Retina (tissue), 1 donor: ENCODE measurements around the gene GET3.
"Not testable (repeated sequence)": the region's sequence is repeated elsewhere in the genome, so short reads cannot be mapped to it uniquely, and the experiment has no call there.

ENCODE experiments used
- DNase-seq: peaks from one replicate; pipeline ENCODE4 v3.0.0-alpha.2; 2016

Gene GET3

DNA sequence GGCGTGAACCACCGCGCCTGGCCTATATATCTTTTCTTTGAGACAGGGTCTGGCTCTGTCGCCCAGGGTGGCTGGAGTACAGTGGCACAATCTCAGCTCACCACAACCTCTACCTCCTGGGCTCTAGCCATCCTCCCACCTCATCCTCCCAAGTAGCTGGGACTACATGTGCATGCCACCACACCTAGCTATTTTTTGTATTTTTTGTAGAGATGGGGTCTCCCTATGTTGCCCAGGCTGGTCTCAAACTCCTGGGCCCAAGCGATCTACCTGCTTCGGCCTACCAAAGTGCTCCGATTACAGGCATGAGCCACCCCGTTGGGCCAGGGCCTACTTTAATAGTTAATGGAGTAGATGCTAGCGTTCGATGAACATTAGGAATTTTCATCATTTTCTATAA lies 17.0 kb upstream of the GET3 start:
- DNase-seq = no peak

DNA sequence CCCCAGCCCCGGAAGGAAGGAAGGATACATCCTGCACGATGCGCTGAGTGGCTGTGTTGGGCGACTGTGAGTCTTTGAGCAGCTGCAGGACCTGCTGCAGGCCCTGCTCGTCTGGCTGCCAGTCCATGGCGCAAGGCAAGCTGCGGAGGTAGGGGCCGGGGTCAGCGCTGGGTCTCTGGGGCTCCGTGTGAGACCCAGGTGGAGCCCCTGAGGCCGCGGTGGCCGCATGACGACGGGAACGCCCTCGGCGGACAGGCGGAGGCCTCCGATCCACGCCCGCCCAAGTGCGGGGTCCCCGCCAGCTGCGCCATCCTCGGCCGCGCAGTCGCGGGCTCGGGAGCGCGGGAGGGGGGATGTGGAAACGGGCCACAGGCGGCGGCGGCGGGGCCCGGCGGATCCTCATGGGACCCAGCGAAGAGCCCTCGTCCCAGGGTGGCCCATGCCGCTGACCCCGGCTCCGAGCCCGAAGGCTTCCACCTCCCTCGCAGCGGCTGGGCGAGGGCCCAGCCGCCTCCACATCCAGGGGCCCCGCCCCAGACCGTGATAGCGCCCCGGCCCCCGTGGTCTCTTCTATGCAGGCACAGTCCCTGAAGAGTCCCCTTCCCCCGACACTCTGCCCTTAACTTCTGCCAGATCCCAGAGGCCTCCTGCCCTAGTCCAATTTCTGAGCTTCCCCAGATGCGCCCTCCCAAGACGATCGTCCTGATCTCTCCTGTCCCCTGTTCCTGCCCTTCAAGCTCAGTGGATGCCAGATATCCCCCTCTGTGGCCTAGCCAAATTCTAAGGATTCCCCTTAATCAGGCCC lies 16.2 kb upstream of the GET3 start:
- DNase-seq = peak; percentile 59

DNA sequence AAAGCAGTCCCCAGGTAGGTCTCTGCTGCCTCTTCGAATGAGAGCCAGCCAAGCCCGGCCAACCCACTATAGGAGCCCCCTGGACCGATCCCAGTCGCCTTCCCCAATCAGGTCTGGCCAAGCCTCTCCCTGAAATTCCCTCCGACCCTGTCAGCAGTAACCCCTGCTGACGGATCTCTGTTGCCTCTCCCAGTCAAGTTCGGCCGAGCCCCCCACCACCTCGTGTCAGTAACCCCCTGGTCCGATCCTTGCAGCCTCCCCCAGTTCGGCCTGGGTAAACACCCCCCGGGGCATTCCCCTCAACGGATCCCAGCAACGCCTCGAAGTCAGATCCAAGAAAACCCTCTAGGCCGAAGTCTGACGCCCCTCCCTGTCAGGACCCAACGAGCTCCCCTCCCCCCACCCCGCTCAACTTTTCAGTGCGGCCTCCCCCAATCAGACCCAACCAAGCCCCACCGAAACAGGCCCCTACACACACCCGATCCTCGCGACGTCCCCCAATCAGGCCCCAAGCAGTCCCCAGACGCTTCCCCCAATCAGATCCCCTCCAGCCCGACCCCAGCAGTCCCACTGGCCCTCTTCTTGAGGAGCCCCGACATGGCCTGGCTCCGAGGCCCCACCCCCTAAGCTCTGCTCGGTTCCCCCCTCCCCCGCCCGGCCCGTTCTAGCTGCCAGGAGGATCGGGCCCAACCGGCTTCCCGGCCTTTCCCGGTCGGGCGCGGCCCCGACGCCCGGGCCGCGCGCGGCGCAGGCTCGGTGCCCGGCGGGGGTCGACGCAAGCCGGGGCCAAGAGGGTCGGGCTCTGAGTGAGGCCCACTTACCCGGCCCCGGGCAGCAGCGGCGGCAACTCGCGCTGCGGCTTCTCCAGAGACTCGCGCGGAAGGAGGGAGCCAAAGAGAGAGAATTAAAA lies 15.4 kb upstream of the GET3 start:
- peak; percentile 55 for DNase-seq

DNA sequence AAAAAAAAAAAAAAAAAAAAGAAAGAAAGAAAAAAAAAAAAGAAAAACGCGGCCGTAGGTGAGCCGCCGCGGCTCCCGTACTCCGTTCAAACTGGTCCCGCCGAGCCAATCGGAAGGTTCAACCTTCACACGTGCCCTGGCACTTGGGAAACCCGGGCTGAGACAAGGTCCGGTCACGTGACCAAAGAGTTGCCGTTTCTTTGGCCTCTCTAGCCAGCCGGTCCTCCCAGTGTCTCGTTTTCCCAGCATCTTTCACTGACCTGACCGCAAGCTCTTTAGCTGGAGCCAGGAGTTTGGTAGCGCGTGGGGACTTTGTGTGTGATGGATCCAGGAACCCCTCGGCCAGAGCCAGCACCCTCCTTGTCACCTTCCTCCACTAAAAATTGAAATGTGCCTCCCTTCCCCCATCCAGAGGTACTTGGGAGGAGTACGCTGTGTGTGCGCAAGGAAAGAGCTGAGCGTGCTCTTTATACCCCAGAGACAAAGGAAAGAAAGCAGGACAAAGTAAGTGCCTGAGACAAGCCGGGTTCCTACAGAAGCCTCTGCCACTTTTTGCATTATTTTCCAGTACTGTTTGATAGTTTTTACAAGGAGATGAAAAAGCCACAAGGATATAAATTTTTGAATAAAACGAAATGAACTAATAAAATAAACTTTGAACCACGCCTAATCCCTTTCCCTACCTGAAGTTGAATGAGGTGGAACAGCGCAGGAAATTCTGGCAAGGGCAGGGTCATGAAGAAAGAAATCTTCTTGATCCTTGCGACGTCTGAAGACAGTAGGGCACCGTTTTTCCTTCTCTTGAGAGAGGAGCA lies 14.5 kb upstream of the GET3 start:
- DNase-seq = peak; percentile 97

DNA sequence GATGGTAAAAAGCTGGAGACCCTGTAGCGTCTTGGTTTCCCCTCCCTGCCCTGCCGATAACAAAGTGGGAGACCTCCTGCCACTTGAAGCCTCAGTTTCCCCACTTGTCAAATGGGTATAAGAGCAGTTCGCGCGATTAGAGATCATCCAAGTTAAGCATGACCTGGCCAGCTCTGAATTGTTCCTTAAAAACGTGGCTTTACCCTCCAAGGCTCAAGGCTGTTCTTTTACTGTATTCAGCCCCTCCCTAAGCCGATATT lies 14.0 kb upstream of the GET3 start:
- no peak for DNase-seq

DNA sequence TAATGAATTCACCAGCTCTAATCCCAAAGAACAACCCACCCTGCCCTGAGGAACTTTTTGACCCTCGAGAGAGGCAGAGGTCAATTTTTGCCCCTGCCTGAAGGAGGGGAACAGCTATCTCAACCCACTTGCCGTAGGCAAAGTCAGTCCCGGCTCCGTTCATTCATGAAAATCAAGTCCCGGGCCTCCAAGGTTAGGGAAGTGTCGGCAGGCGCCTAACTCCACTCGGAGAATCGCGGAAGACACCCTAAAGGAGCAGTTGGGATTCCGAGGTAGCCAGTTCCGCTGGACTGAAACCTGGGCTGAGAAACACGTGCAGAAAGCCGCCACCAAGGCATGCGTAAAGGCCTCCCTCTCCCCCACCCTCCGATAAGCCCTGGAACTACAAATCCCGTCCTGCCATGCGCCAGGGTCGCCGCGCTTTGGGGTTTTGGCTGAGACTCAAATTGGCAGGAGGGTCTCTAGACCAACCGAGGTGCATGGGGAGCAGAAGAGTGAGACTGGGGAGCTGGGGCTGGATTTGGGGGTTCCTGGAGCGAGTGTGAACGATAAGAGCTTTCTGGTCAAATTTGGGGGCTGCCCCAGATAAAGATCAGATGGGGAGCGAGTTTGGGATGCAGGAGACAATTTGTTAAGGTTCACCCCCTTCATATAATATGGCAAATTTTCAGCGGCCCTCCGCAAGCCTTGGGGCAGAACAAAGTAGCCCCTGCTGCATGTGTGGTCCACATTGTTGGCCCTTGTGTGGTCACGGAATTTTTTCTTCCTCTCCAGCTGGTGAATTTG lies 13.5 kb upstream of the GET3 start, which contains the start of gene TNPO2:
Gene TNPO2, minus strand, starts transcription at position 292 of the 786 bp plus-strand sequence. CDS start 2,955 bp downstream, outside the sequence.
- peak; percentile 88 for DNase-seq

DNA sequence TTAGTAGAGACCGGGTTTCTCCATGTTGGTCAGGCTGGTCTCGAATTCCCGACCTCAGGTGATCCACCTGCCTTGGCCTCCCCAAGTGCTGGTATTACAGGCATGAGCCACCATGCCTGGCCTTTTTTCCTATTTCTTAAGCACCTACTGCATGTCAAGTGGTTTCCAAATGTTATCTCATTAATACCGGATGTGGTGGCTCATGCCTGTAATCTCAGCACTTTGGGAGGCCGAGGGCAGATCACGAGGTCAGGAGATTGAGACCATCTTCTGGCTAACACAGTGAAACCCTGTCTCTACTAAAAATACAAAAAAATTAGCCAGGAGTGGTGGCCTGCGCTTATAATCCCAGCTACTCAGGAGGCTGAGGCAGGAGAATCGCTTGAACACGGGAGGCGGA lies 11.7 kb upstream of the GET3 start:
- not testable (repeated sequence) for DNase-seq

DNA sequence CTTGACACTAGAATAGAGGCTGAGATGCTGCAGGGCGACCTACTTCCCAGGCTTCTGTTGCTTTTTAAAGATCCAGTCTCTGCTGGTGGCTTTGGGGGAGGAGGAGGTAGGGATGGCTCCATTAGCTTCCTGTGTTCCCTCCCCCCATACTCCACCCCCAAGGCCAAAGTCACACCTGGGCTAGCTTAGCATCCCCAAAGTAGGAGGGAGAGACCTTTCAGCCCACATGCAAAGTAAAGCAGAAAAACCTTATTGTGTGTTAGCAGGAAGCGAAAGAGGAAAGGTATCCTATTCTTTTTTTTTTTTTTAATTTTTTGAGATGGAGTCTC lies 10.3 kb upstream of the GET3 start:
- DNase-seq = no peak

DNA sequence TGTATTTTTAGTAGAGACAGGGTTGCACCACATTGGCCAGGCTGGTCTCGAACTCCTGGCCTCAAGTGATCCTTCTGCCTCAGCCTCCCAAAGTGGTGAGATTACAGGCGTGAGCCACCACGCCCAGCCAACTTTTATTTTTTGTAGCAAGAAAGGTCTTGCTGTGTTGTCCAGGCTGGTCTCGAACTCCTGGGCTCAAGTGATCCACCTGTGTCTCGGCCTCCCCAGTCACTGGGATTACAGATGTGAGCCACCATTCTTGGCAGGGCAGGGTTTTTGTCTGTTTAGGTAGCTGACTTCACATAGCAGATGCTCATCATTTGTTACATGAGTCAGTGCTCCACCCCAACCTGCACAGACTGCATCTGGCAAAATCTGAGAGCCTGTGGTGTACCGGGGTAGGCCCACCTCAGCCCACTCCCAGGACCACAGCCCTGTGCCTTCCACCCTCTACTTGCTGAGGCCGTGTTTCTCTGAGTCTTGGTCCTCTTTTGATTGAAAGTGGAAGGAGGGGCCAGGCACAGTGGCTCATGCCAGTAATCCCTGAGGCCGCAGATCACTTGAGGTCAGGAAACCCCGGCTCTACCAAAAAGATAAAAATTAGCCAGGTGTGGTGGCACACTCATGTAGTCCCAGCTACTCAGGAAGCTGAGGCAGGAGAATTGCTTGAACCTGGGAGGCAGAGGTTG lies 9.4 kb upstream of the GET3 start:
- no peak for DNase-seq

DNA sequence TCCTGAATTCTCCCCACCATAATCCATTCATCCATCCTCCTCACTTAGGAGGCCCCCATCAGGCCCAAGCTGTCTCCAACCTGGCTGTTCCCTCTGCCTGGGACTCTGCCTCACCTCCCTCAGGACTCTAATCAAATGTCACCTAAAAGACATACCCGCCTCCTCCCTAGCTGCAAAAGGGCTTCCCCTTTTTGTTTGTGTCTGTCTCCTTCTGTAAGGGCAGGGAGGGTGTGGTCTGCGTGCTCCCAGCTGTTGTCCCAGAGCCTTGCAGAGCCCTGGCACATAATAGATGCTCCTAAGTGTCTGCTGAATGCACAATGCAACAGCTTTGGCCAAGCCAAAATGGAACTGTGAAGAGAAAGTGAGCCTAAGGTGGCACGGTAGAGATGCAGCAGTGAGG lies 7.2 kb upstream of the GET3 start:
- DNase-seq = no peak

DNA sequence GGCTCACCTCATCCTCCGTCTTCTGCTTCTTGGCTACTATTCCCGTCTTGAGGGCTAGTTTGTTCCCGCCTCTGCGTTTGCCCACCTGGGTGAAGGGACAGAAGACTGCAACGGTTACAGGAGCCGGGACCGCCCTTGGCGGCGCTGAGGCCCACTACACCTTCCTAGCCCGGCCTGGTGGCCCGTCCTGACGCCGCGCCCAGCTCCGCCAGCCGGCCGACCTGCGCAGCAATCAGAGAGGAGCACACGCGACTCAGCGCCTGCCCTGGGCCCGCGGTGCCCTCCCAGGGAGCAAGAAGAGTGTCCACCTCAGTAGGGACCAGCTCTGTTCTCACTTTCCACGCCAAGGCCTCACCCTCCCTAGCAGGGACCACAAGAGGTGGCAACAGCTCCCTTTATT lies 6.0 kb upstream of the GET3 start:
- DNase-seq = no peak

DNA sequence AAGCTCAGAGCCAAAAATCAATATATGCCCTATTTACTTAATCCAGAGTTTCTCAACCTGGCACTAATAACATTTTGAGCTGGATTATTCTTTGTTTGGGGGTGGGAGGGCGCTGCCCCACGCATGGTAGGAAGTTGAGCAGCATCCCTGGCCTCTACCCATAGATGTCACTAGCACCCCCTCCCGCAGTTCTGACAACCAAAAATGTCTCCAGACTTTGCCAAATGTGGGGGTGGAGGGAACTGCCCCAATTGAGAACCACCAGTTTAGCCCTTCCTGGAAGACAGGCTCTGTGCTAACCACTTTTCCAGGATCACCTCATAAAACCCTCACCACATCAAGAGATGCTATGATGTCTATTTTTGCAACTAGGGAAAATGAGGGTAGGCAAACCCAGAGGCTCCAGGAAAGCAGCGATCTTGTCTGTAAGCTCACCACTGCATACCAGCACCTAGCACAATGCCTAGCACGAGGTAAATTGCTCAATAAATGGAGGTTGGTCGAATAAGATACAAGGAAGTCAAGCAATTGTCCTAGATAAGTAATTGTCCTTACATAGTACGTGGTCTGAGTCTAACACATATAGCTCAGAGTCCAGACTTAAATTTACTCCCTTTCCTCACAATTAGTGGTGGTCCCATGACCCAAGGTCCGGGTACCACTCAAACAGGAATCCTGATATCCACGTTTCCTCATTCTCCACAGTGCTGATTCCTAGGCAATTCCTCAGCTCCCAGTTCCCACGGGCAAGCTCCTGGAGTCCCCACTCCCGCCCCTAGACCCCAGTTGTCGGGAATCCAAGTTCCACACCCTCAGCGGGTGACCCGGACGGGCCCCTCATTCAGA lies 3.7 kb upstream of the GET3 start:
- DNase-seq = no peak

DNA sequence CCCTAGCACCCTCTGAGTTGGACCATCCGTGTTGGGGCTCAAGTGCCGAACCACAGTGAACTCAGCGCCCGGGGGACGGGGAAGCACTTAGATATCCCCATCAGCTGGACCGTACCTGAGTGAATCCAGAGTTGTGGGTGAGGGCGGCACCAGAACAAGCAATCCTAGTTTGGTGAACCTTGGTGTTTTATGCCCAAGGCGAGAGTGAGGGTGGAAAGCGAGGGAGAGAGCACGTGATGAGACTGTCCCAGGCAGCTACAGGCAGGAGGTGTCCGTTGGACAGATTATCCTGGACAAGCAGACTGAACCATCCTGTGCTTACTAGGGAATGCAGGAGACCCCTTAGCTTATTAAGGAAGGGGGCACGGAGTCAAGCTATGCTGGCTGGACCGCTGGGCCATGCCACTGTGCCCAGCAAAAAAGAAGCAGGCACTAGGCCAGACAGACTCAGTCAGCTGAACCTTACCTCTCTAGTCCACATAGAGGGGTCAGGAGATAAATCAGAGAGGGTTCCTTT lies 596 bp downstream of the GET3 start:
- DNase-seq = no peak

DNA sequence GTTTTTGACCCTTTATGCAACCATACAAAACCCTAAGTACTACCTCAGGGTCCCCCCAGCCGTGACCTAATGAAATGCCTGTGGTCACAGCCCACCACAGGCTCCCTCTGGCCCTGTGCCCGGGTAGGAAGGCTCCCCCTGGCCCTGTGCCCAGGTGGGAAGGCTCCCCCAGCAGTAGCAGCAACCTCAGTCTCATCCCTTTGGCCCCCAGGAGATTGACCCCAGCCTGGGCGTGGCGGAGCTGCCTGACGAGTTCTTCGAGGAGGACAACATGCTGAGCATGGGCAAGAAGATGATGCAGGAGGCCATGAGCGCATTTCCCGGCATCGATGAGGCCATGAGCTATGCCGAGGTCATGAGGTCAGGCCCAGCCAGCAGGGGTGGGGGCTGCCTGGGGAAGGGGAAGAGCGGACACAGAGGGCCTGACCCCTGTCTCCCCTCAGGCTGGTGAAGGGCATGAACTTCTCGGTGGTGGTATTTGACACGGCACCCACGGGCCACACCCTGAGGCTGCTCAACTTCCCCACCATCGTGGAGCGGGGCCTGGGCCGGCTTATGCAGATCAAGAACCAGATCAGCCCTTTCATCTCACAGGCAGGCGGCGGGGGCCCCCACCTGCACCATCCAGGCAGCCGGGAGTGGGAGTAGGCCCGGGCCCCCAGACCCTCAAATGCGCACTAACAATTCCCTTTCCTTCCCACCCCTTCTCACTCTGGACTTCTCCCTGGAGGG lies 8.0 kb downstream of the GET3 start:
- DNase-seq = no peak

DNA sequence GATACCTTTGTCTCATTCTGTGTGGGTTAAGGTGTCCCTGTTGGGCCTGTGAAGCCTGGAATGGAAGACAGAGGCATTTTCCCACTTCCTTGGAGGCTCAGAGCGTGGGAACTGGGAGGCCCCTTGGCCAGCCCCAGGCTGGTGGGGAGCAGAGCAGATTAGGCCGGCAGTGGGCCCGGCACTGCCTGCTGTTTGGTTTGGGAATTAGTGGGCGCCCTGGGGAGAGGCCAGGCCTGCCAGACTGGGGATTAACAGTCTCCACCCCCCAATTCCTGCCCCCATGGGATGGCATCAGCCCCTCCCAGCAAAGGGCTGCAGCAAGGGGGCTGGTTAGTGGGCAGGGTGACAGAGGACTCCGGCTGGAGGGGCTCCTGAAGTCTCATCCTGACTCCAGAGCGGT lies 11.2 kb downstream of the GET3 start:
- DNase-seq = peak; percentile 42

DNA sequence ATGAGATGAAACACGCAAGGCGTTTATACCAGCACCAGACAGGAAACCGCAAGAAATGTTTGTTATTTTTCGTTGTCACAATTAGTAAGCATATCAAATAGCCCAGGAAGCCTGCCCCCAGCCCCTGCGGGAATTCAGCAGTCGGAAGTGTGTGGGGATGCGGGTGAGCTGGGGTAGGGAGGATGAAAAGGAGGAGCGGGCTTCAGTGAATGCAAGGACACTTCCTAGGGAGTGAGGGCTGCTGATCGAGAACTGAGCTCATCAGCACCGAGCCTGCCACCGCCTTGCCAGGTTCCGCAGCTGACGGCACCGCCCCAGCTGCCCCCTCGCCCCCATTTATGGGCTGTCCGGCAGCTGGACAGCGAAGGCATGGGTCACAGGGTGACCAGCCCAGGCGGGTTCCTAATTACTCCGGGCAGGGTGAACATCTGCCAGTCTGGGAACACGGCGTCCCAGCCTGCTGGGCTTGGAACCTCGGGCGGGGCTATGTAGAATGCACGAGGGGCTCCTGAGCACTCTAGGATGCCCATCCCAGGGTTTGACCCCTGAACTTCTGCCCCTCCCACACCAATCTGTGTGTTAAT lies 12.7 kb downstream of the GET3 start:
- peak; percentile 34 for DNase-seq

DNA sequence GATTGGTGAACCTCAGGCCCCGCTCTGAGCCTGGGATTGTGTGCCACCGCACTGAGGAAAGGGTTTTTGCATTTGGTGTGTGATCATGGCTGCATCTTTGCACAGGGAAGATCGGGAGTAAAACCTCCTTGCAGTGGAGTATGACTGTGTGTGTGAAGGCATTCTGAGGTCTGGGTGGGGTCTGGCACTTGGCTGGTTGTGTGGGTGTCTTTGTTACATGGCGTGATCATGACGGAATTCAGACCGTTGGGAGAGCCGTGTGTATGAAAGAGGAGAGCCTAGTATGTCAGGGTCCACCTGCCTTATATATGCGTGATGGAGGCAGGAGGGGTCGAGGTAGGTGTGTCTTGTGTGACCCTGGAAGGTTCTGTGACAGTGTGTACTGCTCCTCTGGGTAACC lies 13.6 kb downstream of the GET3 start:
- DNase-seq = no peak

DNA sequence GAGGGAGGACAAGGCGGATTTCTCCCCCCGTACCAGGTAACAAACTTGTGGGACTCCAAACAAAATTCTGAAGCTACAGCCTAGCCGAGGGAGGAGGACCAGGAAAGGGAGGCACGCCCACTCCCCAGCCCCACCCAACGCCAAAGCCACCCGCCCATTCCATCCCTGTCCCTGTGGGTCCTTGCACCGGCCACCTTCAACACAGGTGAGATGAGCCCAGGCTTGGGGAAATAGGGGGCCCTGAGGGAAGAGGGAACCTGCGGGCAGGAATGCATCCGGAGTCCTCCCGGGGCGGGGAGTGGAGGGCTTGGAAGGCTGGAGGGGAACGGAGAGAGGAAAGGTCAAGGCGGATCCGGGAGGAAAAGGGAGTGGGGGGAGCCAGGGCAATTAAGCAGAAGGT lies 14.3 kb downstream of the GET3 start, which contains the start of gene BEST2:
Gene BEST2, plus strand, starts transcription at position 157 of the 400 bp plus-strand sequence. CDS start 802 bp downstream, outside the sequence.
- DNase-seq = no peak

DNA sequence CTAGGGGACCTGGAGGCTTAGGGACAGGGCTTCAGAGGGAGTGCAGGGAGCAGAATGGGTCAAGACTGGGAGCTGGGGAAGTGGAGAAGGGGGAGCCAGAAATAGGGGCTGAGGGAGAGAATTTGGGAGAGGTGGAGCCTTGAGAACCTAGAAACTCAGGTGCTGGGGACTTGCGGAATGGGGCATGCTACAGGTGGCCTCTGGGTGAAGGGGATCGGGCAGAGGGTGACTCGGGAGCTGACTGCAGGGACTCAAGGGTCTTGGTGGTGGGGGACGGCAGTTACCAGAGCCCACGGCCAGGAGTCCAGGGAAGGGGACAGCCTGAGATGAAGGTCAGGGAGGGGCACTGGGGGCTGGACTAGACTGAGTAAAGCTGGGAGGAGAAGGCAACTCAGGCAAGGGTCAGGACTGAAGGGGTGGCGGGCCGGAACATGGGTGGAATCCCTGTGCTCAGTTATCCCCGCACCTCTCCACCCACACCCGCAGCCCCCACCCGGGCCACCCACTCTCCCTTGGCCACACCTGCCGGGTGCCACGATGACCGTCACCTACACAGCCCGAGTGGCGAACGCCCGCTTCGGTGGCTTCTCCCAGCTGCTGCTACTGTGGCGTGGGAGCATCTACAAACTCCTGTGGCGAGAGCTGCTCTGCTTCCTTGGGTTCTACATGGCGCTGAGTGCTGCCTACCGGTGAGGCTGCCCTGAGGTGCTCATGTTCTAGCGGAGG lies 14.9 kb downstream of the GET3 start:
- DNase-seq = no peak
